ENCODE measurements around the gene ATP5PO.

GRCh38 chr21:33904041-33904440 is 11.6 kb downstream of the ATP5PO start:
- TF ChIP-seq CTCF (IDR thresholded peaks at IDR 0.05) (no peak), POLR2A (IDR thresholded peaks at IDR 0.05) (no peak)
